ENCODE data around the gene PPY. TPM values are rescaled to one million over a fixed set of nuclear protein-coding genes. Genes with fewer than 3 reads are reported as not detected.

The PPY gene
- total RNA-seq, 1 experiment from 2014 or later = not detected

DNA sequence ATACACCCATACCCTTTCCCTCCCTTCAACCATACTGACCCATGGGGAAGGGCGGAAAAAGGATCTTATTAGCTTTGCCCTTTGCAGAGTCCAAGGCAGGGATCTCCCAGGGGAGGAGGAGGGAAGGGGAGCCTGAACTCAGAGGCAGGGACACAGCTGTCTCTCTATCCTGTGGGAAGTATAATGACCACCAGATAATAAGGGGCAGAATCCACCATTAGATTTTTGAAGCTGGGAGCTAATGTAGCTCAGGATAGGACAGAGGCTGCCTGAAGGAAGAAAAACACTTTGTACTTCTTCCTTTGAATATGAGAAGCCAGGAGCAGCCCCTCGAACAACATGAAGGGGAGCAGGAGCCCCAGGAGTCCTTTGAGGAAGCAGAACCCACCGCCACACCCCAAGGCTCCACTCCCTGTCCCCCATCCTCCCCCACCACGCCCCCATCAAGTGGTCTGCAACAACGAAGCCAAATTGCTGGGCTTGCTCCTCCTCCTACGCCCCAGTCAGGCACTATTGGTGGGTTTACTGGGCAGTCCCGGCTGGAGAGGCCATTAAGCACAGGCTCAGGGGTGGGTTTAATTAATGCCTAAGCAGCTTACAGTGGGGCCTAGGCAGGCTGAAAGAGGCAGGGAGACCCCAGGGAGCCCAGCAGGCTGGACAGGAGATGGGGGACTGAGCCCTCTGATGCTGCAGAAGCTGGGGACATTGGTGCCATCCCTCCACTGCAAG lies 40.3 kb downstream of the PPY start:
- Histone ChIP-seq H3K27ac (ENCODE audit: insufficient read length, low read depth, low read length) (no peak overlapping the region), H3K79me2 (ENCODE audit: insufficient read depth, low read length) (0 out of 2 replicates have a peak, but pooled peaks cover 2% of the 10 kb centered on the region), H4K5ac (ENCODE audit: insufficient read length, low read depth, low read length) (no peak overlapping the region), H3K14ac (ENCODE audit: insufficient read depth, low read length) (no peak overlapping the region), H3K56ac (ENCODE audit: insufficient read length, low read depth, low read length) (no peak overlapping the region), H3K18ac (ENCODE audit: insufficient read length, low read depth, low read length) (no peak overlapping the region), H4K8ac (replicated peaks; ENCODE audit: insufficient read length, low read depth, low read length) (no peak overlapping the region), H3K4ac (ENCODE audit: low read depth, low read length) (no peak overlapping the region), H2BK15ac (ENCODE audit: low read depth, low read length) (no peak overlapping the region), H2BK20ac (ENCODE audit: low read depth, low read length, poor library complexity, severe bottlenecking) (no peak overlapping the region), H2AK5ac (ENCODE audit: insufficient read length, low read length) (no peak overlapping the region), H2BK12ac (ENCODE audit: insufficient read length, low read depth, low read length) (no peak overlapping the region), H3K9me3 (ENCODE audit: control insufficient read depth, low read depth, low read length) (no peaks in the 10 kb centered on the region), H4K20me1 (ENCODE audit: control insufficient read depth, insufficient read depth, insufficient read length) (no peaks in the 10 kb centered on the region), H3K4me2 (ENCODE audit: insufficient read depth, insufficient read length, low read length) (no peak overlapping the region), H3K23ac (ENCODE audit: insufficient read length, low read depth, low read length) (no peak overlapping the region), H3K9ac (ENCODE audit: extremely low read depth, insufficient read length, low read length) (no peak overlapping the region), H3T11ph (ENCODE audit: low read length) (no peak overlapping the region), H2BK120ac (ENCODE audit: low read depth, low read length, poor library complexity, severe bottlenecking) (no peak overlapping the region), H4K91ac (ENCODE audit: insufficient read length, low read depth, low read length) (no peak overlapping the region), H3K27me3 (ENCODE audit: insufficient read depth, low read length) (no peaks in the 10 kb centered on the region), H2AFZ (ENCODE audit: low read length) (no peak overlapping the region), H3K23me2 (ENCODE audit: insufficient read length, low read depth, low read length, poor library complexity, severe bottlenecking) (peaks cover 31% of the 10 kb centered on the region), H3K79me1 (ENCODE audit: insufficient read depth, low read depth, low read length, poor library complexity, severe bottlenecking) (no peaks in the 10 kb centered on the region), H2BK5ac (ENCODE audit: insufficient read length, low read length) (no peak overlapping the region), H3K4me1 (ENCODE audit: insufficient read depth, low read length) (peaks cover 3% of the 10 kb centered on the region; the same call in 1 of the 2 replicates)
- no CpG with 5 or more reads among the region's 7 CpGs for WGBS (ENCODE audit: extremely low coverage, insufficient read length, low lambda C conversion rate)
- H3K36me3 Mint-ChIP-seq (ENCODE audit: insufficient read depth in 1 of 3, low read depth in 3 of 3) = peaks cover 6 to 8% (median 8%) of the 10 kb centered on the region in 3 experiments; a peak in 5 of 7 replicates
- peak overlapping the region in 1 of 3 experiments; percentile 54; a peak in 1 of 7 replicates for H3K27ac Mint-ChIP-seq
- peak overlapping the region in 1 of 2 experiments; percentile 79; a peak in 3 of 5 replicates for H3K4me3 Mint-ChIP-seq
- DNase-seq = no peak
- no peaks in the 10 kb centered on the region for H3K9me3 Mint-ChIP-seq
- peaks cover 46 to 65% of the 10 kb centered on the region in 2 experiments for H3K4me1 Mint-ChIP-seq
- H3K27me3 Mint-ChIP-seq (ENCODE audit: low read depth) = peaks cover 63% of the 10 kb centered on the region
- TF ChIP-seq, protein P1, sequence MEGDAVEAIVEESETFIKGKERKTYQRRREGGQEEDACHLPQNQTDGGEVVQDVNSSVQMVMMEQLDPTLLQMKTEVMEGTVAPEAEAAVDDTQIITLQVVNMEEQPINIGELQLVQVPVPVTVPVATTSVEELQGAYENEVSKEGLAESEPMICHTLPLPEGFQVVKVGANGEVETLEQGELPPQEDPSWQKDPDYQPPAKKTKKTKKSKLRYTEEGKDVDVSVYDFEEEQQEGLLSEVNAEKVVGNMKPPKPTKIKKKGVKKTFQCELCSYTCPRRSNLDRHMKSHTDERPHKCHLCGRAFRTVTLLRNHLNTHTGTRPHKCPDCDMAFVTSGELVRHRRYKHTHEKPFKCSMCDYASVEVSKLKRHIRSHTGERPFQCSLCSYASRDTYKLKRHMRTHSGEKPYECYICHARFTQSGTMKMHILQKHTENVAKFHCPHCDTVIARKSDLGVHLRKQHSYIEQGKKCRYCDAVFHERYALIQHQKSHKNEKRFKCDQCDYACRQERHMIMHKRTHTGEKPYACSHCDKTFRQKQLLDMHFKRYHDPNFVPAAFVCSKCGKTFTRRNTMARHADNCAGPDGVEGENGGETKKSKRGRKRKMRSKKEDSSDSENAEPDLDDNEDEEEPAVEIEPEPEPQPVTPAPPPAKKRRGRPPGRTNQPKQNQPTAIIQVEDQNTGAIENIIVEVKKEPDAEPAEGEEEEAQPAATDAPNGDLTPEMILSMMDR (conservative IDR thresholded peaks at IDR 0.05) = no peak

All from H9 (cell line).